RWPE2 (cell line): Measurements from ENCODE around the gene ATP4B.
"Not testable (repeated sequence)": the region's sequence is repeated elsewhere in the genome, so short reads cannot be mapped to it uniquely, and the experiment has no call there.

Experiments
- ATAC-seq: fragments of 200-7000 bp; cut with Tn5 transposase; 3 replicates; pipeline ENCODE4 v1.9.1; 2021; ENCODE audit warnings: low read depth
- DNase-seq: peaks from one replicate; pipeline ENCODE4 v3.0.0-alpha.2; 2020; ENCODE audit warnings: low spot score
- H3K27ac ChIP-seq: fragments of 450-650 bp; 2 replicates; pipeline ENCODE4 v1.5.1; 2017; ENCODE audit warnings: mild to moderate bottlenecking; ENCODE audit not compliant: poor library complexity, severe bottlenecking
- H3K27me3 ChIP-seq: fragments of 250-450 bp; sonication (Bioruptor Pico); 2 replicates; pipeline ENCODE4 v1.5.1; 2021; ENCODE audit warnings: mild to moderate bottlenecking, moderate library complexity; ENCODE audit not compliant: insufficient read depth, poor library complexity, severe bottlenecking
- H3K36me3 ChIP-seq: fragments of 250-450 bp; sonication (Bioruptor Pico); 2 replicates; pipeline ENCODE4 v1.5.1; 2020; ENCODE audit warnings: low read depth, mild to moderate bottlenecking, moderate library complexity
- H3K4me1 ChIP-seq: fragments of 250-450 bp; sonication (Bioruptor Pico); 2 replicates; pipeline ENCODE4 v1.5.1; 2021; ENCODE audit warnings: mild to moderate bottlenecking, moderate library complexity; ENCODE audit not compliant: insufficient read depth, poor library complexity, severe bottlenecking
- H3K4me3 ChIP-seq: fragments of 250-450 bp; sonication (Bioruptor Pico); 2 replicates; pipeline ENCODE4 v1.5.1; 2021; ENCODE audit warnings: mild to moderate bottlenecking, moderate library complexity; ENCODE audit not compliant: severe bottlenecking
- H3K9me3 ChIP-seq: fragments of 250-450 bp; sonication (Bioruptor Pico); 2 replicates; pipeline ENCODE4 v1.5.1; 2021; ENCODE audit warnings: mild to moderate bottlenecking, moderate library complexity; ENCODE audit not compliant: severe bottlenecking
- TF ChIP-seq, protein P1 (sequence below): fragments of 450-650 bp; IDR thresholded peaks from one replicate; pipeline ENCODE4 v1.5.1; 2017; ENCODE audit warnings: mild to moderate bottlenecking, moderate library complexity; ENCODE audit not compliant: poor library complexity, severe bottlenecking

The ATP4B gene

DNA sequence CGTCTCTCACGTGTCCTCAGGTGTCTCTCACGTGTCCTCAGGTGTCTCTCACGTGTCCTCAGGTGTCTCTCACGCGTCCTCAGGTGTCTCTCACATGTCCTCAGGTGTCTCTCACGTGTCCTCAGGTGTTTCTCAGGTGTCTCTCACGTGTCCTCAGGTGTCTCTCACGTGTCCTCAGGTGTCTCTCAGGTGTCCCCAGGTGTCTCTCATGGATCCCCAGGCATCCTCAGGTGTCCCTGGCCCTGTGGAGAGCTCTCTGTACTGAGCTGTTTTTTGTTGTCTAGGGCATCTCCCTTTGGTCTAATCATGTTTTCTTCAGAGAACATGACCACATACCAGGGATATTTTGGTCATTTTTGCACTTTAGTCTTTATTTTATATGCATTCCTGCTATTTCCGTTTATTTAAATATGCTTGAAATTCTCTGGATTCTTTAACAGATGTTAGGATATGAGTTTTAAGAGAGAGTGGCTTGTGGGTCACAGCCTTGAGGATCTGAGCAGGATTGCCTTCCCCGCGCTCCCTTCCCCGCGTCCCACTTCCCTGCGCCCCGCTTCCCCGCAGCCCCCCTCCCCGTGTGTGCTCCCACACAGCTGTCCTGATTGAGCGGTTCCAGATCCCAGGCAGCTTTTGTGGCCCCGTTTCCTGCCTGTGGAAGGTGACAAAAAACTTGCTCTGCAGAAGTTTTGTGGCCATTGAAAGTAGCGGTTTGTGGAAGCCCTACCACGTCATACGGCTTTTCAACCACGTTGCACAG lies 31.9 kb downstream of the ATP4B start:
- Histone ChIP-seq H3K27ac (no peak overlapping the region), H3K9me3 (no peaks in the 10 kb centered on the region), H3K4me3 (no peak overlapping the region), H3K36me3 (peaks cover 52% of the 10 kb centered on the region), H3K4me1 (no peaks in the 10 kb centered on the region), H3K27me3 (no peaks in the 10 kb centered on the region)
- DNase-seq, result peak; percentile 34
- TF ChIP-seq, protein P1, sequence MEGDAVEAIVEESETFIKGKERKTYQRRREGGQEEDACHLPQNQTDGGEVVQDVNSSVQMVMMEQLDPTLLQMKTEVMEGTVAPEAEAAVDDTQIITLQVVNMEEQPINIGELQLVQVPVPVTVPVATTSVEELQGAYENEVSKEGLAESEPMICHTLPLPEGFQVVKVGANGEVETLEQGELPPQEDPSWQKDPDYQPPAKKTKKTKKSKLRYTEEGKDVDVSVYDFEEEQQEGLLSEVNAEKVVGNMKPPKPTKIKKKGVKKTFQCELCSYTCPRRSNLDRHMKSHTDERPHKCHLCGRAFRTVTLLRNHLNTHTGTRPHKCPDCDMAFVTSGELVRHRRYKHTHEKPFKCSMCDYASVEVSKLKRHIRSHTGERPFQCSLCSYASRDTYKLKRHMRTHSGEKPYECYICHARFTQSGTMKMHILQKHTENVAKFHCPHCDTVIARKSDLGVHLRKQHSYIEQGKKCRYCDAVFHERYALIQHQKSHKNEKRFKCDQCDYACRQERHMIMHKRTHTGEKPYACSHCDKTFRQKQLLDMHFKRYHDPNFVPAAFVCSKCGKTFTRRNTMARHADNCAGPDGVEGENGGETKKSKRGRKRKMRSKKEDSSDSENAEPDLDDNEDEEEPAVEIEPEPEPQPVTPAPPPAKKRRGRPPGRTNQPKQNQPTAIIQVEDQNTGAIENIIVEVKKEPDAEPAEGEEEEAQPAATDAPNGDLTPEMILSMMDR, result no peak
- no peak for ATAC-seq

DNA sequence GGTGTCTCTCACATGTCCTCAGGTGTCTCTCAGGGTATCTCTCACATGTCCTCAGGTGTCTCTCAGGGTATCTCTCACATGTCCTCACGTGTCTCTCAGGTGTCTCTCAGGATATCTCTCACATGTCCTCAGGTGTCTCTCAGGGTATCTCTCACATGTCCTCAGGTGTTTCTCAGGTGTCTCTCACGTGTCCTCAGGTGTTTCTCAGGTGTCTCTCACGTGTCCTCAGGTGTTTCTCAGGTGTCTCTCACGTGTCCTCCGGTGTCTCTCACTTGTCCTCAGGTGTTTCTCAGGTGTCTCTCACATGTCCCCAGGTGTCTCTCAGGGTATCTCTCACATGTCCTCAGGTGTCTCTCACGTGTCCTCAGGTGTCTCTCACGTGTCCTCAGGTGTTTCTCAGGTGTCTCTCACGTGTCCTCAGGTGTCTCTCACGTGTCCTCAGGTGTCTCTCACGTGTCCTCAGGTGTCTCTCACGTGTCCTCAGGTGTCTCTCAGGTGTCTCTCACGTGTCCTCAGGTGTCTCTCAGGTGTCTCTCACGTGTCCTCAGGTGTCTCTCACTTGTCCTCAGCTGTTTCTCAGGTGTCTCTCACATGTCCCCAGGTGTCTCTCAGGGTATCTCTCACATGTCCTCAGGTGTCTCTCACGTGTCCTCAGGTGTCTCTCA lies 33.2 kb downstream of the ATP4B start:
- not testable (repeated sequence) for H3K27ac ChIP-seq, ATAC-seq, H3K27me3 ChIP-seq, H3K9me3 ChIP-seq, H3K4me3 ChIP-seq, H3K4me1 ChIP-seq
- H3K36me3 ChIP-seq, result peaks cover 52% of the 10 kb centered on the region
- peak; percentile 1 for DNase-seq

DNA sequence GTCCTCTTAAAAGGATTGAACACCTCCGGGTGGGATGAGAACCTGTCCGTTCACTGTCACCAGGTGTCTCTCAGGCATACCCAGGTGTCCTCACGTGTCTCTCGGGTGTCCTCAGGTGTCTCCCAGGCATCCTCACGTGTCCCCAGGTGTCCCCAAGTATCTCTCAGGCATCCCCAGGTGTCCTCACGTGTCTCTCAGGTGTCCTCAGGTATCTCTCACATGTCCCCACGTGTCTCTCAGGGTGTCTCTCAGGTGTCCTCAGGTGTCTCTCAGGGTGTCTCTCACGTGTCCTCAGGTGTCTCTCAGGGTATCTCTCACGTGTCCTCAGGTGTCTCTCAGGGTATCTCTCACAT lies 33.8 kb downstream of the ATP4B start:
- no peaks in the 10 kb centered on the region for H3K4me1 ChIP-seq
- H3K9me3 ChIP-seq, result no peaks in the 10 kb centered on the region
- TF ChIP-seq, protein P1, result no peak
- H3K27ac ChIP-seq, result no peak overlapping the region
- DNase-seq, result no peak
- peaks cover 46% of the 10 kb centered on the region for H3K36me3 ChIP-seq
- no peak for ATAC-seq
- no peak overlapping the region for H3K4me3 ChIP-seq
- no peaks in the 10 kb centered on the region for H3K27me3 ChIP-seq

DNA sequence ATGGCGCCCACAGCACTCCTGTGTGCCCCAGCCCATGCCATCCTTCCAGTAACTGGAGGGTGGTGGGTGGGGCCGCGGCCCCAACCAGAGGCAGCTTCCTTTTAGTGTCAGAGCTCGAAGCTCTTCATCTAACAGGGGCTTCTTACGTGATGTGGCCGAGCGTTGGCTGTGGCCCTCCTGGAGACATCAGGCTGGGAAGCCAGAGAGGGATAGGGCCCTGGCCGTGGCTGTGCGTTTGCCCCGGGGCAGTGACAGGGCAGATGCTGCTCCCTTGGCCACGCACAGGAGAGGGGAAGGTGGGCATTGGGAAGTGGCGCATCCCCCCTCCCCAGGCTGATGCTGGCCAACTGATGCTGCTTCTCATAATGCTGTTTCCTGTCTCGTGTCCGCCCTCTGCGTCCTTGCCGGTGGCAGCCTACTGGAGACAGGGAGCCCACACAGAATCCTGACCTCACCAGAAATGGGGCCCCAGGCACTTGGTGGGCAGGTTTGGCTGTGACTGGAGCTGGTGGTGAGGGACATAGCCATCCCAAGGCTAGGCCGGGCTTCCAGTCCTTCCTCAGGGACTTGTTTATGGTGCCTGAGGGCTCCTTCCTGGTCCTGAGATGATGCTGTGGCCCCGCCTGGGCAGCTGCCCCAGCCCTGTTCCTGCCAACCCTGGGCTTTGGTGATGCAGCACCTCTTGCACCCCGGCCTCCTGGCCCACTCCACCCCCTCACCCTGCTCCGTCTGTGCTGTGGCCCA lies 34.3 kb downstream of the ATP4B start:
- no peaks in the 10 kb centered on the region for H3K9me3 ChIP-seq
- ATAC-seq (no peak), DNase-seq (peak; percentile 38)
- no peaks in the 10 kb centered on the region for H3K27me3 ChIP-seq
- TF ChIP-seq, protein P1, result no peak
- H3K4me3 ChIP-seq, result no peak overlapping the region
- no peak overlapping the region for H3K27ac ChIP-seq
- H3K36me3 ChIP-seq, result peaks cover 49% of the 10 kb centered on the region
- H3K4me1 ChIP-seq, result no peaks in the 10 kb centered on the region

DNA sequence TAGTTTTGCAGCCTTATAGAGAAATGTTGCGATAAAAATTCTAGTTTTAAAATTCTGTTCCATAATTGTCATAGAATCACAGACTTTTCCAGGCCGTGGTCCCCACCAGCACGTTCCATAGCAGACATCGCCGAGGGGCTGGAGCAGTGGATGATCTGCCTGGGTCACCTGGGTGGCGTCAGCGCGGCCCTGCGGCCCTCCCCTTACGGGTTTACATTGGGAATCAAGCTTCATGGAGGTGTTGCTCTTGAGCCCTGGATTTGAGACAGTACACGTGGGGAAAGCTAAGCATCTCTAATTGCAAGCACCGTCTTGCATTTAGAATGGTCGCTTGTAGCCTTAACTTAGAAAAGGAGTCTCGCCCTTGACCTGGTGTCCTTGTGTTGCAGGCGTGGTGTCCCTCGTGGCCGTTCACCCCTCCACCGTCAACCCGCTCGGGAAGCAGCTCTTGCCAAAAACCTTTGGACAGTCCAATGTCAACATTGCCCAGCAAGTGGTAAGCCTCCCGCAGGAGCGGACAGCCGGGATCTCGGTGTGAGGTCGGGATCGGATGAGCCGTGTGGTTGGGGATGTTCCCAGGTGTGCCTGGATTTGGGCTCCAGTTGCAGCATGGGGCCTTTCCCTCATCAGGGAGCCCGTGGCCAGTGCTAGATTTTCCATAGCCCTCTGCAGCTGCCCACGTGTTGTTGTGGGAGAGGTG lies 35.1 kb downstream of the ATP4B start:
- peaks cover 52% of the 10 kb centered on the region for H3K36me3 ChIP-seq

DNA sequence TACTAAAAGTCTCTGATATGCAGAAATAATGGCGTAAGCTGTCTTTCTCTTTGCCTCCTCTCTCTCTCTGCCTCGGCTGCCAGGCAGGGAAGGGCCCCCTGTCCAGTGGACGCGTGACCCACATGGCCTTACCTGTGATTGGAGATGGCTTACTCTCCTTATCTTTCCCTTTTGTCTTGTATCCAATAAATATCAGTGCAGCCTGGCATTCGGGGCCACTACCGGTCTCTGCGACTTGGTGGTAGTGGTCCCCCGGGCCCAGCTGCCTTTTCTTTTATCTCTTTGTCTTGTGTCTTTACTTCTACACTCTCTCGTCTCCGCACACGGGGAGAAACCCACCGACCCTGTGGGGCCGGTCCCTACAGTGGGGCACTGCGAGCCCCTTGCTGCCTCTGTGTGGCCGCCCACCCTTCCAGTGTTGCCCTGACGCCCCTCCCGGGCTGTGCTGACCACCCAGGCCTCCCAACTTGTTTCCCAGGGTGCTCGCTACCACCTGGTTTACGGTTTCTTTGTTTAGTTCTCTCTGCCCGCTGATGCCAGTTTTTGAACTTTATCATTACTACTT lies 35.9 kb downstream of the ATP4B start:
- not testable (repeated sequence) for H3K4me3 ChIP-seq, H3K27me3 ChIP-seq, ATAC-seq, H3K9me3 ChIP-seq, H3K4me1 ChIP-seq, H3K27ac ChIP-seq
- DNase-seq, result peak; percentile 47
- H3K36me3 ChIP-seq, result peaks cover 51% of the 10 kb centered on the region

More for the DNA sequence above, 35.1 kb downstream of the ATP4B start:
- Histone ChIP-seq H3K27ac (no peak overlapping the region), H3K4me3 (no peak overlapping the region), H3K9me3 (no peaks in the 10 kb centered on the region), H3K4me1 (no peaks in the 10 kb centered on the region), H3K27me3 (no peaks in the 10 kb centered on the region)
- ATAC-seq (no peak), DNase-seq (peak; percentile 33)
- TF ChIP-seq, protein P1, result no peak
